SK-N-SH (cell line): ENCODE results near the gene PGAP3. TPM values are rescaled to one million over a fixed set of nuclear protein-coding genes. Genes with fewer than 3 reads are reported as not detected.
A peak's percentile ranks its signal among the peaks of the same experiment; 100 is the strongest.

Experiments
- CTCF ChIA-PET: fragments of 300-600, 350-600 bp; formaldehyde crosslinking; extraction: SDS; loops from one replicate; lab custom pipeline; 2021; lab: Yijun Ruan, JAX
- POLR2A ChIA-PET: fragments of 350-600 bp; sonication (Branson Sonifier 250); formaldehyde crosslinking; extraction: SDS; loops from one replicate; lab custom pipeline; 2020; ENCODE audit warnings: antibody characterized with exemption, inconsistent platforms; lab: Yijun Ruan, JAX
- DNase-seq: peaks from one replicate; pipeline ENCODE4 v3.0.0; 2012
- H2AFZ ChIP-seq: fragments of 200-600 bp; sonication (generic); 2 replicates; pipeline ENCODE4 v1.8.1; 2016; ENCODE audit warnings: antibody characterized with exemption, mild to moderate bottlenecking, low read depth
- H3F3A ChIP-seq: fragments of 200-600 bp; sonication (generic); replicated peaks from 2 replicates; pipeline ENCODE3; 2016; ENCODE audit warnings: antibody characterized with exemption, mild to moderate bottlenecking; ENCODE audit not compliant: insufficient read depth
- H3K27ac ChIP-seq, 2 experiments: fragments of 200-500 bp in 1 of 2; fragments of 200-600 bp in 1 of 2; sonication (Bioruptor generic) in 1 of 2; sonication (generic), shearing (Covaris generic) in 1 of 2; 2 replicates each; pipeline versions ENCODE4 v1.5.1 to v1.6.1; 2014 to 2016; ENCODE audit warnings: low read depth in 2 of 2, inconsistent platforms in 1 of 2, low read length in 1 of 2, mild to moderate bottlenecking in 1 of 2, mixed read lengths in 1 of 2
- H3K27me3 ChIP-seq: fragments of 200-600 bp; sonication (generic), shearing (Covaris generic); 2 replicates; pipeline ENCODE4 v1.6.1; 2016; ENCODE audit warnings: mixed run types; ENCODE audit not compliant: insufficient read depth
- H3K36me3 ChIP-seq, 2 experiments: fragments of 200-500 bp in 1 of 2; fragments of 200-600 bp in 1 of 2; sonication (Bioruptor generic) in 1 of 2; sonication (generic) in 1 of 2; replicated peaks in 1 of 2; 2 replicates each; pipeline versions ENCODE3 to v1.5.1; 2014 to 2016; ENCODE audit warnings: low read length in 1 of 2, mild to moderate bottlenecking in 1 of 2; ENCODE audit not compliant: insufficient read depth in 2 of 2, control insufficient read depth in 1 of 2
- H3K4me1 ChIP-seq, 2 experiments: fragments of 200-500 bp in 1 of 2; fragments of 200-600 bp in 1 of 2; sonication (Bioruptor generic) in 1 of 2; sonication (generic), shearing (Covaris generic) in 1 of 2; 2 replicates each; pipeline versions ENCODE4 v1.5.1 to v1.6.1; 2014 to 2016; ENCODE audit warnings: low read depth in 1 of 2, low read length in 1 of 2, mixed run types in 1 of 2; ENCODE audit not compliant: insufficient read depth in 2 of 2, control insufficient read depth in 1 of 2
- H3K4me2 ChIP-seq: fragments of 200-600 bp; sonication (generic), shearing (Covaris generic); 2 replicates; pipeline ENCODE4 v1.6.1; 2017; ENCODE audit warnings: mixed run types
- H3K4me3 ChIP-seq, 2 experiments: fragments of 200-500 bp in 1 of 2; fragments of 200-600 bp in 1 of 2; sonication (Bioruptor generic) in 1 of 2; sonication (generic), shearing (Covaris generic) in 1 of 2; 2 replicates each; pipeline versions ENCODE4 v1.5.1 to v1.8.1; 2014 to 2016; ENCODE audit warnings: low read depth in 2 of 2, inconsistent platforms in 1 of 2, low read length in 1 of 2, mild to moderate bottlenecking in 1 of 2, mixed read lengths in 1 of 2, moderate library complexity in 1 of 2
- H3K79me2 ChIP-seq: fragments of 200-600 bp; sonication (generic); 2 replicates; pipeline ENCODE4 v1.8.1; 2017; ENCODE audit warnings: mild to moderate bottlenecking; ENCODE audit not compliant: insufficient read depth
- H3K9ac ChIP-seq: fragments of 200-600 bp; sonication (generic); 2 replicates; pipeline ENCODE4 v1.6.1; 2017; ENCODE audit warnings: mixed run types
- H3K9me2 ChIP-seq: fragments of 200-600 bp; sonication (generic); 2 replicates; pipeline ENCODE4 v1.6.1; 2017; ENCODE audit warnings: mixed run types
- H3K9me3 ChIP-seq: fragments of 200-600 bp; sonication (generic); 2 replicates; pipeline ENCODE4 v1.6.1; 2017; ENCODE audit warnings: mixed run types, mild to moderate bottlenecking, moderate library complexity
- H4K20me1 ChIP-seq: fragments of 200-600 bp; sonication (generic); 2 replicates; pipeline ENCODE4 v1.6.1; 2017; ENCODE audit warnings: mild to moderate bottlenecking, mixed run types; ENCODE audit not compliant: insufficient read depth
- CHD2 ChIP-seq: fragments of 150-350 bp; IDR thresholded peaks from 2 replicates; pipeline ENCODE4 v1.6.1; 2018; ENCODE audit warnings: low read length; ENCODE audit not compliant: partially characterized antibody
- ELF1 ChIP-seq: IDR thresholded peaks from 2 replicates; pipeline ENCODE4 v1.4.0; 2012
- EZH2phosphoT487 ChIP-seq: fragments of 200-600 bp; sonication (generic); IDR thresholded peaks from 2 replicates; pipeline ENCODE4 v1.6.1; 2017; ENCODE audit warnings: low read depth, mixed run types, mild to moderate bottlenecking, antibody characterized with exemption, moderate library complexity, borderline replicate concordance
- FOXJ3 ChIP-seq: sonication (generic); formaldehyde crosslinking; IDR thresholded peaks from 2 replicates; pipeline ENCODE4 v1.5.1; 2020; ENCODE audit warnings: mild to moderate bottlenecking, missing genetic modification reagents
- GATA2 ChIP-seq: sonication (generic); formaldehyde crosslinking; IDR thresholded peaks from 2 replicates; pipeline ENCODE4 v1.5.0; 2020; ENCODE audit warnings: mild to moderate bottlenecking, missing genetic modification reagents
- MEF2A ChIP-seq: IDR thresholded peaks from 2 replicates; pipeline ENCODE4 v1.4.0; 2012; ENCODE audit warnings: low read depth, borderline replicate concordance
- POLR2AphosphoS5 ChIP-seq: IDR thresholded peaks from 2 replicates; pipeline ENCODE4 v1.6.1; 2012; ENCODE audit warnings: low read depth, low read length
- RFX5 ChIP-seq: IDR thresholded peaks from 2 replicates; pipeline ENCODE4 v1.6.1; 2012; ENCODE audit warnings: mild to moderate bottlenecking, improper control_type of control experiment, low read length
- RXRA ChIP-seq: IDR thresholded peaks from 2 replicates; pipeline ENCODE4 v1.4.0; 2012; ENCODE audit warnings: low read depth, mild to moderate bottlenecking, borderline replicate concordance
- SMC3 ChIP-seq: IDR thresholded peaks from 2 replicates; pipeline ENCODE4 v1.6.1; 2012; ENCODE audit warnings: low read depth, low read length, improper control_type of control experiment
- TAF1 ChIP-seq: IDR thresholded peaks from 2 replicates; pipeline ENCODE4 v1.6.1; 2012; ENCODE audit warnings: low read depth, mild to moderate bottlenecking, low read length, moderate library complexity, borderline replicate concordance
- TCF12 ChIP-seq: IDR thresholded peaks from 2 replicates; pipeline ENCODE4 v1.4.0; 2012
- TEAD4 ChIP-seq: IDR thresholded peaks from 2 replicates; pipeline ENCODE4 v1.4.0; 2012; ENCODE audit warnings: mild to moderate bottlenecking, borderline replicate concordance; ENCODE audit not compliant: insufficient read depth
- WGBS: methylation state at CpG from one replicate; pipeline ENCODE4 v1.1.6; 2017; ENCODE audit warnings: low lambda C conversion rate; 5-methylcytosine and 5-hydroxymethylcytosine counted together
- polyA plus RNA-seq, 3 experiments: library from polyadenylated mRNA; depleted of rRNA; stranded (reverse); fragments of >200 nt; gene quantifications; 2 replicates each; pipeline ENCODE4 v1.2.3, GENCODE V29; 2012
- TF ChIP-seq, protein P1 (sequence below): fragments of 150-350 bp; IDR thresholded peaks from 2 replicates; pipeline ENCODE4 v1.6.1; 2016; ENCODE audit warnings: mild to moderate bottlenecking, low read depth, low read length
- TF ChIP-seq, protein P2 (sequence below): IDR thresholded peaks from 2 replicates; pipeline ENCODE4 v1.4.0; 2012; ENCODE audit warnings: low read depth, borderline replicate concordance
- TF ChIP-seq, protein P3 (sequence below): fragments of 150-350 bp; IDR thresholded peaks from 2 replicates; pipeline ENCODE4 v1.6.1; 2017; ENCODE audit warnings: antibody characterized with exemption, low read length, low read depth, borderline replicate concordance

The PGAP3 gene
- polyA plus RNA-seq, 1 of the 3 experiments (the other 2 are of a cell fraction) = 20.9 TPM

DNA sequence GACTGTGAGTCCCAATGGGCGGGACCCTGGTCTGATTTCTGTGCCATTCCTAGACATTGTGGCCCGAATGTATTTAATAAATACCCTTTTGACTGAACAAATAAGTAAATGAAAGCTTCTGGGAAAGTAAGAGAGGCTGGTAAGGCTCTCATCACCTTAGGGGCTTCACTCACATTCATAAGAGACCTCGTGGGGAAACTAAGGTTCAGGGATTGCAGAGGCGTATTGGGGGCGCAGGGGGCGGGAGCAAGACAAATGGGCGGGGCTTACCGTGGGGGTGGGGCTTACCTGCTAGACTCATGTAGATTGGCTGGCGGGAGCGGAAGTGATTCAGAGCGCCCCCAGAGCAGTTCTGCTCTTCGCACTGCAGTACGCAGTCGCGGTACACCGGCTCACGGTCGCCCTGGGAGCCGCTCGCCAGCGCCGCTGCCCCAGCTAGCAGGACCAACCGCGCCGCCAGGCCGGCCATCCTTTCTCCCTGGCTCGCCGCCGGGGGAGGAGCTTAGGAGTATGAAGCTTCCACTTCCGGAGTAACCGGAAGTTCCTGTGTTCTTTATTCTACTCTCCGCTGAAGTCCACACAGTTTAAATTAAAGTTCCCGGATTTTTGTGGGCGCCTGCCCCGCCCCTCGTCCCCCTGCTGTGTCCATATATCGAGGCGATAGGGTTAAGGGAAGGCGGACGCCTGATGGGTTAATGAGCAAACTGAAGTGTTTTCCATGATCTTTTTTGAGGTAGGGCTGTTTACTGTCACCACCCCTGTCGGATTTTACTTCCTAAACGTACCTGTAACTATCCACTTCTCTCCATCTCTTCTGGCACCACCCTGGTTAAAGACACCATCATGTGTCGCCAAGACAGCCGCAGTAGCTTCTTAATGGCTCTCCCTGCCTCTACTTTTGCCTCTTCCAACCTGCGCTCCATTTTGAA is at the start of gene PGAP3 (continued):
- TF ChIP-seq, protein P1, sequence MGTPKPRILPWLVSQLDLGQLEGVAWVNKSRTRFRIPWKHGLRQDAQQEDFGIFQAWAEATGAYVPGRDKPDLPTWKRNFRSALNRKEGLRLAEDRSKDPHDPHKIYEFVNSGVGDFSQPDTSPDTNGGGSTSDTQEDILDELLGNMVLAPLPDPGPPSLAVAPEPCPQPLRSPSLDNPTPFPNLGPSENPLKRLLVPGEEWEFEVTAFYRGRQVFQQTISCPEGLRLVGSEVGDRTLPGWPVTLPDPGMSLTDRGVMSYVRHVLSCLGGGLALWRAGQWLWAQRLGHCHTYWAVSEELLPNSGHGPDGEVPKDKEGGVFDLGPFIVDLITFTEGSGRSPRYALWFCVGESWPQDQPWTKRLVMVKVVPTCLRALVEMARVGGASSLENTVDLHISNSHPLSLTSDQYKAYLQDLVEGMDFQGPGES = no peak
- TF ChIP-seq CHD2 (peak; percentile 73), RXRA (no peak), TEAD4 (no peak), EZH2phosphoT487 (no peak), GATA2 (CRISPR knock-in tag) (no peak), TAF1 (peak; percentile 68), RFX5 (no peak), MEF2A (no peak), TCF12 (0 out of 2 replicates have a peak, but pooled peaks have one; percentile 4)
- TF ChIP-seq, protein P2, sequence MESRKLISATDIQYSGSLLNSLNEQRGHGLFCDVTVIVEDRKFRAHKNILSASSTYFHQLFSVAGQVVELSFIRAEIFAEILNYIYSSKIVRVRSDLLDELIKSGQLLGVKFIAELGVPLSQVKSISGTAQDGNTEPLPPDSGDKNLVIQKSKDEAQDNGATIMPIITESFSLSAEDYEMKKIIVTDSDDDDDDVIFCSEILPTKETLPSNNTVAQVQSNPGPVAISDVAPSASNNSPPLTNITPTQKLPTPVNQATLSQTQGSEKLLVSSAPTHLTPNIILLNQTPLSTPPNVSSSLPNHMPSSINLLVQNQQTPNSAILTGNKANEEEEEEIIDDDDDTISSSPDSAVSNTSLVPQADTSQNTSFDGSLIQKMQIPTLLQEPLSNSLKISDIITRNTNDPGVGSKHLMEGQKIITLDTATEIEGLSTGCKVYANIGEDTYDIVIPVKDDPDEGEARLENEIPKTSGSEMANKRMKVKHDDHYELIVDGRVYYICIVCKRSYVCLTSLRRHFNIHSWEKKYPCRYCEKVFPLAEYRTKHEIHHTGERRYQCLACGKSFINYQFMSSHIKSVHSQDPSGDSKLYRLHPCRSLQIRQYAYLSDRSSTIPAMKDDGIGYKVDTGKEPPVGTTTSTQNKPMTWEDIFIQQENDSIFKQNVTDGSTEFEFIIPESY = no peak
- TF ChIP-seq, protein P3, sequence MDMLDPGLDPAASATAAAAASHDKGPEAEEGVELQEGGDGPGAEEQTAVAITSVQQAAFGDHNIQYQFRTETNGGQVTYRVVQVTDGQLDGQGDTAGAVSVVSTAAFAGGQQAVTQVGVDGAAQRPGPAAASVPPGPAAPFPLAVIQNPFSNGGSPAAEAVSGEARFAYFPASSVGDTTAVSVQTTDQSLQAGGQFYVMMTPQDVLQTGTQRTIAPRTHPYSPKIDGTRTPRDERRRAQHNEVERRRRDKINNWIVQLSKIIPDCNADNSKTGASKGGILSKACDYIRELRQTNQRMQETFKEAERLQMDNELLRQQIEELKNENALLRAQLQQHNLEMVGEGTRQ = no peak

DNA sequence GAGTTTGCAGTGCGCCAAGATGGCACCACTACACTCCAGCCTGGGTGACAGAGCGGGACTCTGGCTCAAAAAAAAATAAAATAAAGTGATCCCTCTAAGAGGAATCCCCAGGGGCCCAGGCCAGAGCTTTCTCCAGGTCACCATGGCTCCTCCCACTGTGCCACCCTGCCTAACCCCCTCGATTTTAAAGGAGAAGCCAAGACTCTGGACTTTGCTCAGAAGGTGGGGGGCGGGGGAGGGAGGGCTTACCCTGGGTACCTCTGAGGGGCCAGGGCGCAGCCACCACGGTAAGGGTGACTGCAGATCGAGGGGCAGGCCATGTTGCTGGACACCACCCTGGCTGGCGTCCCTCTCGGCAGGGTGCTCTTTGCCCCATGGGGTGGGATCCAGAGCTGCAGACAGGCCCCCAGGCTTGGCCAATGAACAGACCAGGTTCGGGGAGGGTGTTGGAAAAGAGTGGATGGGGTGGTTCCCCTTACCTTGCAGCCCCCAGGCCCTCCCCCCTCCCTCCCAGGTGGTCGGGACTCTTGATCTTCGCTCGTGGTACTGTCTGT is 49.4 kb upstream of the PGAP3 start:
- ChIA-PET CTCF (interaction anchor here (1.1 to 1.3 kb wide), 2 partner anchors 12 to 116 kb away, joined by 4 read pairs; no protein-coding TSS in a partner anchor), POLR2A (no interaction called here)
- H2AFZ ChIP-seq = no peak overlapping the region
- TF ChIP-seq, protein P1 = no peak
- TF ChIP-seq TAF1 = no peak
- no peak for TF ChIP-seq EZH2phosphoT487
- TF ChIP-seq, protein P2 = no peak
- no peak for TF ChIP-seq POLR2AphosphoS5
- TF ChIP-seq FOXJ3 = no peak
- no peak for TF ChIP-seq ELF1
- TF ChIP-seq SMC3 = no peak

More for the DNA sequence above, 49.4 kb upstream of the PGAP3 start:
- no peak overlapping the region for H3K9ac ChIP-seq
- H3K9me2 ChIP-seq = no peaks in the 10 kb centered on the region
- H3K36me3 ChIP-seq = no peaks in the 10 kb centered on the region
- no peaks in the 10 kb centered on the region for H3K79me2 ChIP-seq
- H3K4me2 ChIP-seq = no peak overlapping the region
- no peak overlapping the region for H3K27ac ChIP-seq
- no peak overlapping the region for H3K4me3 ChIP-seq
- peak; percentile 9 for DNase-seq
- no peaks in the 10 kb centered on the region for H4K20me1 ChIP-seq
- no peaks in the 10 kb centered on the region for H3K4me1 ChIP-seq
- H3K27me3 ChIP-seq = no peaks in the 10 kb centered on the region
- H3F3A ChIP-seq = no peaks in the 10 kb centered on the region
- H3K9me3 ChIP-seq = no peaks in the 10 kb centered on the region
- WGBS = 61% methylated on average over 9 of the region's 13 CpGs
